Testis (tissue), 2 donors: ENCODE measurements around the gene CDK10.

ENCODE experiments used
- POLR2A ChIP-seq: fragments of 450-650 bp; IDR thresholded peaks from one replicate; pipeline ENCODE4 v1.6.1; 2017; ENCODE audit warnings: antibody characterized with exemption, mild to moderate bottlenecking, moderate library complexity
- TF ChIP-seq, protein P1 (sequence below), 3 experiments: fragments of 450-650 bp in 2 of 3; fragments of 200-600 bp in 1 of 3; sonication (generic) in 1 of 3; IDR thresholded peaks; one replicate each; pipeline ENCODE4 v1.5.1; 2016 to 2019; ENCODE audit warnings: antibody characterized with exemption in 3 of 3, mild to moderate bottlenecking in 2 of 3, moderate library complexity in 1 of 3

DNA sequence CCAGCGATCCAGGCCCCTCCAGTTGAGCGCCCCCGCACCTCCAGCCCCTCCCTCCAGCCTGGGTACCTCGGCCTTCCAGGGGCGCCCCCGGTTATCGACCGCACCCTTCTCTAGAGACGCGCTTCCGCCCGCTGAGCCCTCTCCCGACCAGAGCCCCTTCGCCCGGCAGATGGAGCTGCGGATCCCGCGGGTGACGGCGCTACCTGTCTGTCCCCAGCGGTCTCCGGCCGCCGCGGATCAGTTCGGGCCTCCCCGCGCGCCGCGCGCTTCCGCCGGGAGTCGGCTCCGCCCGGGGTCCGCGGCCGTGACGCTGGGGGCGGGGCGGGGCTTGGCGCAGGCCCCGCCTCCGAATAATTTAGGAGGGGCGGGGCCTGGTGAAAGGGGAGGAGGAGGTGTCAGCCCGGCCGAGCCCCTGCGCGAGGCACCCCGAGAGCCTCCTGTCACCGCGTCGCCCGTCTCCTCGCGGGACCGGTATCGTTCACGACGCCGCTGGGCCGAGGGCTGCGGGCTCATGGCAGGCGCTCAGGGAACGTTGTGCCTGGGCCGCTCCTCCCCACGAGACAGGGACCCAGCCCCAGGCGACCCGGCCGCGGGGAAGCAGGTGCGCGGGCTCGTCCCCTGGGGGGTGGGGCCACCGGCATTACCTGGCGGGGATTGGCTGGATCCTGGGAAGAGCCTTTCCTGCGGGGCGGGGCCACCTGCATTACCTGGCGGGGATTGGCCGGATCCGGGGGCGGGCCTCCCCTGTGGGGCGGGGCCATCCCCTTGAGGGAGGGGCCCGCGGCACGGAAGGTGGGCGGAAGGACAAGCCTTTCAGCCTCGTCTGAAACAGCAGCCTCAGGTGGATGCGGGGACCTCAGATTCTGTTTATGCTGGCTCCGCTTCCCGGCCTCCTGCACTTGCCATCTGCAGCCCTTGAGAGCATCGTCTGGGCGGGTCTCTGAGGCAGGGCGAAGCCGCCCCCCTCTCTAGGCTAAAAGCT lies 15.2 kb downstream of the CDK10 start, which contains the start of gene SPATA2L:
- TF ChIP-seq, protein P1, sequence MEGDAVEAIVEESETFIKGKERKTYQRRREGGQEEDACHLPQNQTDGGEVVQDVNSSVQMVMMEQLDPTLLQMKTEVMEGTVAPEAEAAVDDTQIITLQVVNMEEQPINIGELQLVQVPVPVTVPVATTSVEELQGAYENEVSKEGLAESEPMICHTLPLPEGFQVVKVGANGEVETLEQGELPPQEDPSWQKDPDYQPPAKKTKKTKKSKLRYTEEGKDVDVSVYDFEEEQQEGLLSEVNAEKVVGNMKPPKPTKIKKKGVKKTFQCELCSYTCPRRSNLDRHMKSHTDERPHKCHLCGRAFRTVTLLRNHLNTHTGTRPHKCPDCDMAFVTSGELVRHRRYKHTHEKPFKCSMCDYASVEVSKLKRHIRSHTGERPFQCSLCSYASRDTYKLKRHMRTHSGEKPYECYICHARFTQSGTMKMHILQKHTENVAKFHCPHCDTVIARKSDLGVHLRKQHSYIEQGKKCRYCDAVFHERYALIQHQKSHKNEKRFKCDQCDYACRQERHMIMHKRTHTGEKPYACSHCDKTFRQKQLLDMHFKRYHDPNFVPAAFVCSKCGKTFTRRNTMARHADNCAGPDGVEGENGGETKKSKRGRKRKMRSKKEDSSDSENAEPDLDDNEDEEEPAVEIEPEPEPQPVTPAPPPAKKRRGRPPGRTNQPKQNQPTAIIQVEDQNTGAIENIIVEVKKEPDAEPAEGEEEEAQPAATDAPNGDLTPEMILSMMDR (IDR thresholded peaks at IDR 0.05), result no peak
- peak; percentile 75 for TF ChIP-seq POLR2A
